Measurements from ENCODE around the gene APOBEC3C.
"Not testable (repeated sequence)": the region's sequence is repeated elsewhere in the genome, so short reads cannot be mapped to it uniquely, and the experiment has no call there.

Gene APOBEC3C

DNA sequence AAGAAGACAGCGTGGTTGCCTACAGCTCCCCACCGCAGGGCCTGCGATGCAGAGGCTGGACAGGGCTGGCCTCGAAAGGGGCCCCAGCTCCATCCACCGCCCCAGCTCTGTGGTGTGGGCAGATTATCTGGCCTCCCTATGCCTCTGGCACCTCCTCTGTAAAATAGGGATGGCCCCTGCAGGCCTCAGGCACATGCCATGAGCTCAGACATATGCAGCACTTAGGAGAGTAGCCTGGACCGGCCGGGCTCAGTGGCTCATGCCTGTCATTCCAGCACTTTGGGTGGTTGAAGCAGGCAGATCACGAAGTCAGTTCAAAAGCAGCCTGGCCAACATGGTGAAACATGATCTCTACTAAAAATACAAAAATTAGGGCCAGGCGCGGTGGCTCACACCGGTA is 14.2 kb downstream of the APOBEC3C start:
- Mint-ChIP-seq H3K4me1 (peaks cover 48% of the 10 kb centered on the region), H3K27me3 (no peaks in the 10 kb centered on the region), H3K27ac (peak overlapping the region; percentile 49), H3K4me3 (no peak overlapping the region), H3K9me3 (no peaks in the 10 kb centered on the region), H3K36me3 (peaks cover 58% of the 10 kb centered on the region)
- ATAC-seq = no peak

DNA sequence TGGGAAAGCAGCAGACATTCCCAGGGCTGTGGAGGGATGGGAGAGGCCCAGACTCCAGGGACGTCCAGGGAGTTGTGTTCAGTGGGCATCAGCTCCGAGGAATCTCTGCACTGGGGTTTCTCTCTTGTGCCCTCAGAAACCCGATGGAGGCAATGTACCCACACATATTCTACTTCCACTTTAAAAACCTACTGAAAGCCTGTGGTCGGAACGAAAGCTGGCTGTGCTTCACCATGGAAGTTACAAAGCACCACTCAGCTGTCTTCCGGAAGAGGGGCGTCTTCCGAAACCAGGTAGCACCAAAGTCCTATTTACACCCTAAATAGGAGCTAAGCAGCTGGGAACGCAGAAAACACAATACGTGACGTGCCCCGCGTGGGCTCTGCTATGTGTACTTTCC is 15.2 kb downstream of the APOBEC3C start:
- H3K36me3 Mint-ChIP-seq = peaks cover 59% of the 10 kb centered on the region
- no peak for ATAC-seq

DNA sequence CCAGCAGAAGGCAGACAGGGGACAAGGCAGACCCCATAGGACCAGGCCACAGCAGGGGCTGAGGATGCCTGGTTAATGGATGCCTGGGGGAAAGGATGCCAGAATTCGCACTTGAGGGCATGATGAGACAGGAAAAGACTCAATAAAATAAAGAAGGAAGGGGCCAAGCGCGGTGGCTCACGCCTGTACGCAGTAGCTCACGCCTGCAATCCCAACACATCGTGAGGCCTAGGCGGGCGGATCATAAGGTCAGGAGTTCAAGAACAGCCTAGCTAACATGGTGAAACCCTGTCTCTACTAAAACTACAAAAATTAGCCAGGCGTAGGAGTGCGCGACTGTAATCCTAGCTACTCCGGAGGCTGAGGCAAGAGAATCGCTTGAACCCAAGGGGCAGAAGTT is 16.6 kb downstream of the APOBEC3C start:
- no peaks in the 10 kb centered on the region for H3K9me3 Mint-ChIP-seq
- no peak overlapping the region for H3K4me3 Mint-ChIP-seq
- H3K36me3 Mint-ChIP-seq = peaks cover 46% of the 10 kb centered on the region
- peaks cover 25% of the 10 kb centered on the region for H3K4me1 Mint-ChIP-seq
- no peak for ATAC-seq
- H3K27ac Mint-ChIP-seq = peak overlapping the region; percentile 35
- H3K27me3 Mint-ChIP-seq = no peaks in the 10 kb centered on the region

More for the DNA sequence above, 15.2 kb downstream of the APOBEC3C start:
- Mint-ChIP-seq H3K9me3 (no peaks in the 10 kb centered on the region), H3K27ac (no peak overlapping the region), H3K4me3 (no peak overlapping the region), H3K27me3 (no peaks in the 10 kb centered on the region), H3K4me1 (peaks cover 38% of the 10 kb centered on the region)

DNA sequence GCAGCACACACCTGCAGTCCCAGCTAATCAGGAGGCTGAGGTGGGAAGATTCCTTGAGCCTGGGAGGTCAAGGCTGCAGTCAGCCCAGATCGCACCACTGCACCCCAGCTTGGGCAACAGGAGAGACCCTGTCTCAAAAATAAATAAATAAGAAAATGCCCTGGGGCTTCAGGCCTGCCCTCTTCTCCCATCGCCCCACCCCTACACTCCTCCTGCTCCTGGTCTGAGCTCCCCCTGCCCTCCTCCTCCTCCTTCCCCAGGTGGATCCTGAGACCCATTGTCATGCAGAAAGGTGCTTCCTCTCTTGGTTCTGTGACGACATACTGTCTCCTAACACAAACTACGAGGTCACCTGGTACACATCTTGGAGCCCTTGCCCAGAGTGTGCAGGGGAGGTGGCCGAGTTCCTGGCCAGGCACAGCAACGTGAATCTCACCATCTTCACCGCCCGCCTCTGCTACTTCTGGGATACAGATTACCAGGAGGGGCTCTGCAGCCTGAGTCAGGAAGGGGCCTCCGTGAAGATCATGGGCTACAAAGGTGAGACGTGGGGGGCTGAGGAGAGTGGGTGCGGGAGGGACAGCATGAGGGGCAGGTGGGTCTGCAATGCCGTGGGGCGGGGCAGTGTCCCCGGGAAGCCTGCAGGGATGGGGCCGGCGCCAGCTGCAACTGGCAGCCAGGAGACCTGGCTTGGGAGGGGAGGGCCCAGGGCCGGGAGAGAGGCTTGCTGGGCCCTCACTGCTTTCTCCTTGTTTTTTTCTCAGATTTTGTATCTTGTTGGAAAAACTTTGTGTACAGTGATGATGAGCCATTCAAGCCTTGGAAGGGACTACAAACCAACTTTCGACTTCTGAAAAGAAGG is 17.6 kb downstream of the APOBEC3C start:
- peak overlapping the region; percentile 53 for H3K27ac Mint-ChIP-seq
- peaks cover 23% of the 10 kb centered on the region for H3K4me1 Mint-ChIP-seq
- not testable (repeated sequence) for ATAC-seq, H3K27me3 Mint-ChIP-seq, H3K4me3 Mint-ChIP-seq, H3K9me3 Mint-ChIP-seq
- H3K36me3 Mint-ChIP-seq = peaks cover 37% of the 10 kb centered on the region

DNA sequence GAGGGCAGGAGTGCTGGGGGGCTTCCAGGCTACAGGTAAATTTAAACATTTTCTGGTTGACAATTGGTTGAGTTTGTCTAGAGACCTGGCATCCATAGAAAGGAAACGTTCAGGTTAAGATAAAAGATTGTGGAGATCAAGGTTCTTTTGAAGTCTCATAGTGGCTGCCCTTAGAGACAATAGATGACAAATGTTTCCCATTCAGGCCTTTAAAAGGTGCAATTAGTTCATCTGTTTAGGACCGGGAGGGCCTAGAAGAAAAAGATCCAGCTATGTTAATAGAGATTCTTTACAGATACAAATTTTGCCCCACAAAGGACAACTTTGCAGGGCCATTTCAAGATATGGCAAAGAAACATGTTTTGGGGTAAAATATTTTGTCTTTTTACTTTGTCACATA is 23.0 kb downstream of the APOBEC3C start:
- peaks cover 18% of the 10 kb centered on the region for H3K36me3 Mint-ChIP-seq
- H3K4me3 Mint-ChIP-seq, H3K27me3 Mint-ChIP-seq, ATAC-seq, H3K9me3 Mint-ChIP-seq: not testable (repeated sequence)
- H3K27ac Mint-ChIP-seq = peak overlapping the region; percentile 55
- H3K4me1 Mint-ChIP-seq = peaks cover 29% of the 10 kb centered on the region

DNA sequence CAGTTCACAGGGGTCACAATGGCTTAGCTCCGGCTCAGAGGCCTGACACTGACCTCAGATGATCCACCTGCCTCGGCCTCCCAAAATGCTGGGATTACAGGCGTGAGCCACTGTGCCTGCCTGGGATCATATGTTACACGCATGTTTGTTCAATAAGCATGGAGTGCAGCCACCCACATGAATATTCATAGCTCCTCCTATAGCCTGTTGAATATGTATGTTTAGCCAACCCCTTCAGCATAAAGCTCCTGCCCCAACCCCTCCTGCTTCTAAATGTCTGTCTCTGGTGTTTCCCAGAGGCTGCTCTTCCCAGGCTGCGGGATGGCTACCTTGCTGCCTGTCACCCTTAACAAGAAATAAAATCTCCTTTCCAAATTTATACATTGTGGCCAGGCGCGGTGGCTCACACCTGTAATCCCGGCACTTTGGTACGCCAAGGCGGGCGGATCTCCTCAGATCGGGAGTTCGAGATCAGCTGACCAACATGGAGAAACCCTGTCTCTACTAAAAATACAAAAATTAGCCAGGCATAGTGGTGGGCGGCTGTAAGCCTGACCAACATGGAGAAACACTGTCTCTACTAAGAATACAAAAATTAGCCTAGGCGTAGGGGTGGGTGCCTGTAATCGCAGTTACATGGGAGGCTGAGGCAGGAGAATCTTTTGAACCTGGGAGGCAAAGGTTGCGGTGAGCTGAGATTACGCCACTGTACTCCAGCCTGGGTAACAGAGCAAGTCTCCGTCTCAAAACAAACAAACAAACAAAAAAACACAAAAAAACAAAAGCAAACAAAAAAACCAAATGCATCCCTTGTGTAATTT is 25.5 kb downstream of the APOBEC3C start:
- H3K36me3 Mint-ChIP-seq = peaks cover 9% of the 10 kb centered on the region
- H3K4me3 Mint-ChIP-seq = peak overlapping the region; percentile 91
- no peak for ATAC-seq
- H3K27ac Mint-ChIP-seq = peak overlapping the region; percentile 93
- peaks cover 39% of the 10 kb centered on the region for H3K4me1 Mint-ChIP-seq
- H3K9me3 Mint-ChIP-seq = no peaks in the 10 kb centered on the region
- no peaks in the 10 kb centered on the region for H3K27me3 Mint-ChIP-seq

DNA sequence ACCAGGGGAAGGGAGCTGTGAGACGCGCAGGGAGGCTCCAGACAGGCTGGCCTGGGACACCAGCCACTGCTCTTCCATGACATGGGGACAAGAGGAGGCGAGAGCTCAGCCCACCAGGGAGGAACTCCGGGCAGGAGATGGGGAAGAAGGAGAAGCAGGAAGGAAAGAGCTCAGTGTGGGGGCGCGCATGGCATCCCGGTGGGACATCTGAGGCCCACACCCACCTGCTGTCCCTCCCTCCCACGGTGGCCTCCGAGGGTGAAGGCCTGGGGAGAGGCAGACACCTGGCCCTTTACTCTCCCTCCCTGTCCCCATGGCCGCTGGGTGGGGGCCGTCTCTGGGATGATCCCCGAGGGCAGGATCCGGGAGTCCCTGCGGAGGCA is 26.1 kb downstream of the APOBEC3C start:
- Mint-ChIP-seq H3K4me3 (peak overlapping the region; percentile 91), H3K27ac (peak overlapping the region; percentile 93), H3K4me1 (peaks cover 44% of the 10 kb centered on the region), H3K36me3 (peaks cover 14% of the 10 kb centered on the region)
- not testable (repeated sequence) for H3K27me3 Mint-ChIP-seq, H3K9me3 Mint-ChIP-seq, ATAC-seq

DNA sequence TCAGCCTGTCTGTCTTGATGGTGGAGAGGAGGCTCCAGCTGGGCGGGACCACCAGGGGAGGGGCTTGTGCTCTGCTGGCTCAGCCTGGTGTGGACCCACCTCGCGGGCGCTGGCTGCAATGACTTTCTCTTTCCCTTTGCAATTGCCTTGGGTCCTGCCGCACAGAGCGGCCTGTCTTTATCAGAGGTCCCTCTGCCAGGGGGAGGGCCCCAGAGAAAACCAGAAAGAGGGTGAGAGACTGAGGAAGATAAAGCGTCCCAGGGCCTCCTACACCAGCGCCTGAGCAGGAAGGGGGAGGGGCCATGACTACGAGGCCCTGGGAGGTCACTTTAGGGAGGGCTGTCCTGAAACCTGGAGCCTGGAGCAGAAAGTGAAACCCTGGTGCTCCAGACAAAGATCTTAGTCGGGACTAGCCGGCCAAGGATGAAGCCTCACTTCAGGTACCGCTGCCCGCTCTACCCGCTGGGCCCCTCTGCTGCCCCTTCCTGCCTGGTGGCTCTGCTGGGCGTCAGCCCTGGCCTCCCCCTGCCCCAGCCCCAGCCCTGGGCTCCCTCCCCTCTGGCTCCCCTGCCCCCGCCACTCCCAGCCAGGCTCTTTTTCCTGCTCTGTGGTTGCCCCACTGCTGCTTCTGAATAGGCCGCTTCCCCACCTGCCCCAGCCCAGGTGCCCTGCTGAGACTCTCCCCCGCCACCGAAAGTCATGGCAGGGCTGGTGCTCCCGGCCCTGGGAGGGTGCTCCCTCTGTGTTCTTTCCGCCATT is 26.7 kb downstream of the APOBEC3C start, which contains the start of gene APOBEC3F:
Gene APOBEC3F, plus strand, starts transcription at position 327 of the 759 bp plus-strand sequence. Its CDS starts 97 bp downstream, at position 424.
- peaks cover 50% of the 10 kb centered on the region for H3K4me1 Mint-ChIP-seq
- ATAC-seq = peak; percentile 94
- peaks cover 19% of the 10 kb centered on the region for H3K36me3 Mint-ChIP-seq
- not testable (repeated sequence) for H3K9me3 Mint-ChIP-seq, H3K27me3 Mint-ChIP-seq
- peak within 1 kb of the TSS; percentile 91 for H3K4me3 Mint-ChIP-seq
- H3K27ac Mint-ChIP-seq = peak within 1 kb of the TSS; percentile 93

DNA sequence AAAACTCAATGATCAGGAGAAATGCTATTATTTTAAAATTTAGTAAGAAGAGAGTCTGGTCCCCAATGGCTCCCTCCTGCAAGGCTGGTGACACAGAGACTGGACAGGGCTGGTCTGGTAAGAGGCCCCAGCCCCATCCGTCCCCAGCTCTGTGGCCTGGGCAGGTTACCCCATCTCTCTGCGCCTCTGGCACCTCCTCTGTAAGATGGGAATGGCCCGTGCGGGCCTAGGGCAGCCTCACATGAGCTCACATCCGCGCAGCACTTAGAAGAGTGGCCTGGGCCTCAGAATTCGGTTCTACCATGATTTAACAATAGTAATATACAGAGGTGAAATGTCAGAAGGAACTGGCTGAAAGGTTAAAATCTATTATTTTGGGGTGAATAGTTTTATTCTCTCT is 27.9 kb downstream of the APOBEC3C start:
- Mint-ChIP-seq H3K27me3 (no peaks in the 10 kb centered on the region), H3K36me3 (peaks cover 31% of the 10 kb centered on the region), H3K4me3 (peak overlapping the region; percentile 91), H3K4me1 (peaks cover 54% of the 10 kb centered on the region), H3K9me3 (no peaks in the 10 kb centered on the region), H3K27ac (peak overlapping the region; percentile 93)
- ATAC-seq = no peak

DNA sequence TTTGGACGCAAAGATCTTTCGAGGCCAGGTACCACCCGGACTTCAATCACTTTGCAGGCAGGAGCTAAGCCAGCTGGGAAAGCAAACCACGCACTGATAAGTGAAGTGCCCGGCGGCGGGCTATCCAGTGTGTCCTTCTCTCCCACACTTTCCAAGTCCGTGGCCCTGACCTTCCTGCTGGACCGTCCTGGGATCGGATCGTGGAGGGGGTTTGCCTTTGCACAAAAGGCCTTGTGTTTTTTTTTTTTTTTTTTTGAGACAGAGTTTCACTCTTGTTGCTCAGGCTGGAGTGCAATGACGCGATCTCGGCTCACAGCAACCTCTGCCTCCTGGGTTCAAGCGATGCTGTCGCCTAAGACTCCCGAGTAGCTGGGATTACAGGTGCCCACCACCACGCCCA is 29.0 kb downstream of the APOBEC3C start:
- not testable (repeated sequence) for ATAC-seq, H3K27me3 Mint-ChIP-seq, H3K4me3 Mint-ChIP-seq, H3K9me3 Mint-ChIP-seq, H3K27ac Mint-ChIP-seq
- H3K4me1 Mint-ChIP-seq = peaks cover 55% of the 10 kb centered on the region
- peaks cover 32% of the 10 kb centered on the region for H3K36me3 Mint-ChIP-seq

DNA sequence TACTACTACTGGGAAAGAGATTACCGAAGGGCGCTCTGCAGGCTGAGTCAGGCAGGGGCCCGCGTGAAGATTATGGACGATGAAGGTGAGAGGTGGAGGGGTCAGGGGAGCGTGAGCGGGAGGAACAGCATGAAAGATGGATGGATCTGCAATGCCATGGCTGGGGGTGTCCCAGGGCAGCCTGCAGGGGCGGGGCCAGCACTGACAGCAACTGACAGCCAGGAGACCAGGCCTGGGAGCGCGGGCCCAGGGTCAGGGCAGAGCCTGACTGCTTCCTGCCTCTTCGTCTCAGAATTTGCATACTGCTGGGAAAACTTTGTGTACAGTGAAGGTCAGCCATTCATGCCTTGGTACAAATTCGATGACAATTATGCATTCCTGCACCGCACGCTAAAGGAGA is 31.1 kb downstream of the APOBEC3C start:
- H3K4me3 Mint-ChIP-seq = peak overlapping the region; percentile 21

DNA sequence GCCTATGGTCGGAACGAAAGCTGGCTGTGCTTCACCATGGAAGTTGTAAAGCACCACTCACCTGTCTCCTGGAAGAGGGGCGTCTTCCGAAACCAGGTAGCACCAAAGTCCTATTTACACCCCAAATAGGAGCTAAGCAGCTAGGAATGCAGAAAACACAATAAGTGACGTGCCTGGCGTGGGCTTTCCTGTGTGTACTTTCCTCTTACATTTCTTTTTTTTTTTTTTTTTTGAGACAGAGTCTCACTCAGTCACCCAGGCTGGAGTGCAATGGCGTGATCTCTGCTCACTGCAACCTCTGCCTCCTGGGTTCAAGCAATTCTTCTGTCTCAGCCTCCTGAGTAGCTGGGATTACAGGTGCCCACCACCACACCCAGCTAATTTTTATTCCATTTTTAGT is 35.4 kb downstream of the APOBEC3C start:
- H3K4me1 Mint-ChIP-seq = peaks cover 49% of the 10 kb centered on the region
- H3K27me3 Mint-ChIP-seq, ATAC-seq: not testable (repeated sequence)

More for the DNA sequence above, 31.1 kb downstream of the APOBEC3C start:
- peaks cover 32% of the 10 kb centered on the region for H3K36me3 Mint-ChIP-seq
- not testable (repeated sequence) for H3K27me3 Mint-ChIP-seq, ATAC-seq, H3K9me3 Mint-ChIP-seq
- H3K4me1 Mint-ChIP-seq = peaks cover 51% of the 10 kb centered on the region
- H3K27ac Mint-ChIP-seq = peak overlapping the region; percentile 78

DNA sequence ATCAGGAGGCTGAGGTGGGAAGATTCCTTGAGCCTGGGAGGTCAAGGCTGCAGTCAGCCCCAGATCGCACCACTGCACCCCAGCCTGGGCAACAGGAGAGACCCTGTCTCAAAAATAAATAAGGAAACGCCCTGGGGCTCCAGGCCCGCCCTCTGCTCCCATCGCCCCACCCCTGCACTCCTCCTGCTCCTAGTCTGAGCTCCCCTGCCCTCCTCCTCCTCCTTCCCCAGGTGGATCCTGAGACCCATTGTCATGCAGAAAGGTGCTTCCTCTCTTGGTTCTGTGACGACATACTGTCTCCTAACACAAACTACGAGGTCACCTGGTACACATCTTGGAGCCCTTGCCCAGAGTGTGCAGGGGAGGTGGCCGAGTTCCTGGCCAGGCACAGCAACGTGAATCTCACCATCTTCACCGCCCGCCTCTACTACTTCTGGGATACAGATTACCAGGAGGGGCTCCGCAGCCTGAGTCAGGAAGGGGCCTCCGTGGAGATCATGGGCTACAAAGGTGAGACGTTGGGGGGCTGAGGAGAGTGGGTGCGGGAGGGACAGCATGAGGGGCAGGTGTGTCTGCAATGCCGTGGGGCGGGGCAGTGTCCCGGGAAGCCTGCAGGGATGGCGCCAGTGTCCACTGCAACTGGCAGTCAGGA is 37.9 kb downstream of the APOBEC3C start:
- not testable (repeated sequence) for ATAC-seq, H3K27me3 Mint-ChIP-seq, H3K4me3 Mint-ChIP-seq, H3K9me3 Mint-ChIP-seq
- Mint-ChIP-seq H3K27ac (peak overlapping the region; percentile 85), H3K36me3 (peaks cover 17% of the 10 kb centered on the region), H3K4me1 (peaks cover 25% of the 10 kb centered on the region)

More for the DNA sequence above, 35.4 kb downstream of the APOBEC3C start:
- peaks cover 40% of the 10 kb centered on the region for H3K36me3 Mint-ChIP-seq
- H3K27ac Mint-ChIP-seq, H3K9me3 Mint-ChIP-seq, H3K4me3 Mint-ChIP-seq: not testable (repeated sequence)

DNA sequence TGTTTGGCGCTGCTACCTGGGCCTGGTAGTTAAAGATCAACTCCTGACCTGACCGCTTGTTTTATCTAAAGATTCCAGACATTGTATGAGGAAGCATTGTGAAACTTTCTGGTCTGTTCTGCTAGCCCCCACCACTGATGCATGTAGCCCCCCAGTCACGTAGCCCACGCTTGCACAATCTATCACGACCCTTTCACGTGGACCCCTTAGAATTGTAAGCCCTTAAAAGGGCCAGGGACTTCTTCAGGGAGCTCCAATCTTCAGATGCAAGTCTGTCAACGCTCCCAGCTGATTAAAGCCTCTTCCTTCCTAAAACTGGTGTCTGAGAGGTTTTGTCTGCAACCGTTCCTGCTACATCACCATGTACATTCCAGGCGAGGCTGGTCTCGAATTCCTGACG is 41.6 kb downstream of the APOBEC3C start:
- Mint-ChIP-seq H3K4me1 (peaks cover 17% of the 10 kb centered on the region), H3K27ac (no peak overlapping the region), H3K36me3 (peaks cover 14% of the 10 kb centered on the region), H3K9me3 (no peaks in the 10 kb centered on the region), H3K4me3 (no peak overlapping the region), H3K27me3 (no peaks in the 10 kb centered on the region)
- no peak for ATAC-seq

Measured in stimulated activated memory B cell treated with anti-CD40 and anti-IgM and Interleukin-4, amounts not matched to agents 10 μg/mL and 1 μg/mL and 100 μg/mL, for 72 hours (primary cell).